Natural killer cell (primary cell): ENCODE measurements around the gene AZI2. TPM values are rescaled to one million over a fixed set of nuclear protein-coding genes. Genes with fewer than 3 reads are reported as not detected.
A peak's percentile ranks its signal among the peaks of the same experiment; 100 is the strongest.

Source experiments
- ATAC-seq, 3 donors: fragments of 150-1000 bp in 2 of 3; fragments of 200-7000 bp in 1 of 3; cut with Tn5 transposase; 1 replicate in 1 of 3; 2 replicates in 2 of 3; pipeline ENCODE4 v1.10.0; 2021; ENCODE audit warnings: mild to moderate bottlenecking in 2 of 3, moderate library complexity in 2 of 3
- DNase-seq, 2 donors: peaks; one replicate each; pipeline versions ENCODE4 v3.0.0 to v3.0.0-alpha.2; 2013 to 2021; ENCODE audit warnings: mixed read lengths in 1 of 2
- H3K27ac ChIP-seq: one replicate; pipeline ENCODE4 v1.5.1; 2013; ENCODE audit warnings: mild to moderate bottlenecking, low read length
- H3K27me3 ChIP-seq: one replicate; pipeline ENCODE4 v1.6.1; 2013; ENCODE audit warnings: low read length; ENCODE audit not compliant: control insufficient read depth, insufficient read depth
- H3K36me3 ChIP-seq: one replicate; pipeline ENCODE4 v1.6.1; 2013; ENCODE audit warnings: low read length; ENCODE audit not compliant: control insufficient read depth, insufficient read depth
- H3K4me1 ChIP-seq: one replicate; pipeline ENCODE4 v1.6.1; 2013; ENCODE audit warnings: low read length; ENCODE audit not compliant: control insufficient read depth, insufficient read depth
- H3K4me3 ChIP-seq: one replicate; pipeline ENCODE4 v1.5.1; 2013; ENCODE audit warnings: low read length
- H3K9me3 ChIP-seq: one replicate; pipeline ENCODE4 v1.6.1; 2013; ENCODE audit warnings: low read length; ENCODE audit not compliant: control insufficient read depth, insufficient read depth
- H3K27ac Mint-ChIP-seq, 2 donors: one replicate each; pipeline ENCODE4 v1.8.0; 2022; ENCODE audit warnings: mild to moderate bottlenecking in 2 of 2, mixed read lengths in 2 of 2, moderate library complexity in 1 of 2
- H3K27me3 Mint-ChIP-seq, 2 donors: one replicate each; pipeline ENCODE4 v1.8.0; 2022; ENCODE audit warnings: low read depth in 2 of 2, mixed read lengths in 2 of 2
- H3K36me3 Mint-ChIP-seq: one replicate; pipeline ENCODE4 v1.8.0; 2022; ENCODE audit warnings: mixed read lengths
- H3K4me1 Mint-ChIP-seq, 2 donors: one replicate each; pipeline ENCODE4 v1.8.0; 2022; ENCODE audit warnings: mixed read lengths in 2 of 2
- H3K4me3 Mint-ChIP-seq: one replicate; pipeline ENCODE4 v1.8.0; 2022; ENCODE audit warnings: mild to moderate bottlenecking, moderate library complexity, mixed read lengths
- H3K9me3 Mint-ChIP-seq, 2 donors: one replicate each; pipeline ENCODE4 v1.8.0; 2022; ENCODE audit warnings: mixed read lengths in 2 of 2
- WGBS: methylation state at CpG from one replicate; pipeline ENCODE4 v1.1.7; 2013; ENCODE audit warnings: missing lambda C conversion rate; ENCODE audit not compliant: insufficient coverage; 5-methylcytosine and 5-hydroxymethylcytosine counted together
- intact Hi-C: fragments of 100-400 bp; cut with micrococcal nuclease; formaldehyde crosslinking; loops from one replicate; pipeline ENCODE4 v1.14.2; 2022
- total RNA-seq, 4 donors: library from RNA; stranded (reverse); fragments of 120-200 nt in 1 of 4; gene quantifications; one replicate each; pipeline versions ENCODE4 v1.2.3 to v1.2.4, GENCODE V29; 2013 to 2022
- TF ChIP-seq, protein P1 (sequence below): fragments of 200-600 bp; IDR thresholded peaks from one replicate; pipeline ENCODE4 v1.8.0; 2022; ENCODE audit warnings: antibody characterized with exemption

Gene AZI2
- 10 to 100 TPM; 29.3 to 38.6 (median 32.0) TPM for total RNA-seq
- total RNA-seq (2013) = 48.7 TPM

- H3K9me3 Mint-ChIP-seq = peaks cover 2 to 4% of the 10 kb centered on the region in 2 donors
- intact Hi-C loops = loop anchor here (1.0 to 5.0 kb wide), 5 partner anchors 23 to 867 kb away; partner anchors contain the start of genes CMC1 and SLC4A7
- H3K27ac ChIP-seq = peak within 1 kb of the TSS; percentile 98
- DNase-seq (peak; percentile 90 to 96), ATAC-seq (peak; percentile 82 to 96 (median 87))
- peak within 1 kb of the TSS; percentile 95 for H3K4me3 Mint-ChIP-seq
- peaks cover 5% of the 10 kb centered on the region for H3K9me3 ChIP-seq
- H3K36me3 Mint-ChIP-seq = peaks cover 22% of the 10 kb centered on the region
- TF ChIP-seq, protein P1, sequence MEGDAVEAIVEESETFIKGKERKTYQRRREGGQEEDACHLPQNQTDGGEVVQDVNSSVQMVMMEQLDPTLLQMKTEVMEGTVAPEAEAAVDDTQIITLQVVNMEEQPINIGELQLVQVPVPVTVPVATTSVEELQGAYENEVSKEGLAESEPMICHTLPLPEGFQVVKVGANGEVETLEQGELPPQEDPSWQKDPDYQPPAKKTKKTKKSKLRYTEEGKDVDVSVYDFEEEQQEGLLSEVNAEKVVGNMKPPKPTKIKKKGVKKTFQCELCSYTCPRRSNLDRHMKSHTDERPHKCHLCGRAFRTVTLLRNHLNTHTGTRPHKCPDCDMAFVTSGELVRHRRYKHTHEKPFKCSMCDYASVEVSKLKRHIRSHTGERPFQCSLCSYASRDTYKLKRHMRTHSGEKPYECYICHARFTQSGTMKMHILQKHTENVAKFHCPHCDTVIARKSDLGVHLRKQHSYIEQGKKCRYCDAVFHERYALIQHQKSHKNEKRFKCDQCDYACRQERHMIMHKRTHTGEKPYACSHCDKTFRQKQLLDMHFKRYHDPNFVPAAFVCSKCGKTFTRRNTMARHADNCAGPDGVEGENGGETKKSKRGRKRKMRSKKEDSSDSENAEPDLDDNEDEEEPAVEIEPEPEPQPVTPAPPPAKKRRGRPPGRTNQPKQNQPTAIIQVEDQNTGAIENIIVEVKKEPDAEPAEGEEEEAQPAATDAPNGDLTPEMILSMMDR = no peak
- peak within 1 kb of the TSS; percentile 97 for H3K4me3 ChIP-seq
- peak within 1 kb of the TSS; percentile 93 to 95 for H3K27ac Mint-ChIP-seq
- peaks cover 9% of the 10 kb centered on the region for H3K4me1 ChIP-seq
- no peaks in the 10 kb centered on the region for H3K27me3 ChIP-seq
- H3K27me3 Mint-ChIP-seq = no peaks in the 10 kb centered on the region
- under 1% methylated on average over 83 of the region's 83 CpGs for WGBS
- peaks cover 40 to 43% of the 10 kb centered on the region in 2 donors for H3K4me1 Mint-ChIP-seq
- H3K36me3 ChIP-seq = no peaks in the 10 kb centered on the region
Observed at GRCh38 chr3:28348629-28349468, at the start of gene AZI2, which contains the start of gene ZCWPW2. Gene AZI2, minus strand, starts transcription at chr3:28348824. Its CDS starts 8,207 bp downstream, at chr3:28340617. Gene ZCWPW2, plus strand, starts transcription at chr3:28348721. Its CDS starts 64,348 bp downstream, at chr3:28413069.

- Histone ChIP-seq H3K9me3 (no peaks in the 10 kb centered on the region), H3K27me3 (no peaks in the 10 kb centered on the region), H3K27ac (no peak overlapping the region), H3K4me1 (no peaks in the 10 kb centered on the region), H3K4me3 (no peak overlapping the region), H3K36me3 (no peaks in the 10 kb centered on the region)
- peaks cover 7 to 13% of the 10 kb centered on the region in 2 donors for H3K27me3 Mint-ChIP-seq
- TF ChIP-seq, protein P1 = no peak
- no peak overlapping the region for H3K27ac Mint-ChIP-seq
- H3K4me1 Mint-ChIP-seq = no peaks in the 10 kb centered on the region
- WGBS = 100% methylated on average over 1 of the region's 1 CpG
- DNase-seq (no peak), ATAC-seq (no peak)
- peaks cover 23% of the 10 kb centered on the region for H3K36me3 Mint-ChIP-seq
- peaks cover 9 to 17% of the 10 kb centered on the region in 2 donors for H3K9me3 Mint-ChIP-seq
- intact Hi-C loops = no loop called here
- no peak overlapping the region for H3K4me3 Mint-ChIP-seq
Observed at GRCh38 chr3:28388978-28389377, 40.4 kb upstream of the AZI2 start.

GRCh38 chr3:28386049-28386448 lies 37.4 kb upstream of the AZI2 start:
- Histone ChIP-seq H3K27ac (no peak overlapping the region), H3K27me3 (peaks cover 2% of the 10 kb centered on the region), H3K4me1 (no peaks in the 10 kb centered on the region), H3K36me3 (no peaks in the 10 kb centered on the region), H3K9me3 (no peaks in the 10 kb centered on the region), H3K4me3 (no peak overlapping the region)
- Mint-ChIP-seq H3K36me3 (no peaks in the 10 kb centered on the region), H3K9me3 (peaks cover 2 to 4% of the 10 kb centered on the region in 2 donors), H3K27me3 (peaks cover 0 to 7% of the 10 kb centered on the region in 2 donors), H3K4me1 (no peaks in the 10 kb centered on the region), H3K27ac (no peak overlapping the region), H3K4me3 (no peak overlapping the region)
- TF ChIP-seq, protein P1 = no peak
- intact Hi-C loops = no loop called here
- ATAC-seq (no peak), DNase-seq (no peak)
- 87% methylated on average over 5 of the region's 5 CpGs for WGBS
